HT-29 (cell line): ENCODE results near the gene LMO3. TPM values are rescaled to one million over a fixed set of nuclear protein-coding genes. Genes with fewer than 3 reads are reported as not detected.

Experiments used
- DNase-seq: peaks from one replicate; pipeline ENCODE4 v3.0.0-alpha.2; 2015; ENCODE audit warnings: low spot score
- total RNA-seq: library from RNA; depleted of rRNA; stranded (reverse); fragments of >200 nt; shearing (Covaris generic); gene quantifications from 2 replicates; pipeline ENCODE4 v1.2.3, GENCODE V29; 2014; rRNA removed

Gene LMO3
- not detected in 2 replicates for total RNA-seq

DNA sequence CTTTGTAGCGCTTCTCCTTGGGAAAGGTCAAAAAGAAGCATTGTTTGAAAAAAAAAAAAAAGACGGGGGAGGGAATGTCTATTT, at the start of gene LMO3:
TSS of gene LMO3 (minus strand) at position 46 of the 84 bp plus-strand sequence. CDS start 5,302 bp downstream, outside the sequence.
- no peak for DNase-seq

DNA sequence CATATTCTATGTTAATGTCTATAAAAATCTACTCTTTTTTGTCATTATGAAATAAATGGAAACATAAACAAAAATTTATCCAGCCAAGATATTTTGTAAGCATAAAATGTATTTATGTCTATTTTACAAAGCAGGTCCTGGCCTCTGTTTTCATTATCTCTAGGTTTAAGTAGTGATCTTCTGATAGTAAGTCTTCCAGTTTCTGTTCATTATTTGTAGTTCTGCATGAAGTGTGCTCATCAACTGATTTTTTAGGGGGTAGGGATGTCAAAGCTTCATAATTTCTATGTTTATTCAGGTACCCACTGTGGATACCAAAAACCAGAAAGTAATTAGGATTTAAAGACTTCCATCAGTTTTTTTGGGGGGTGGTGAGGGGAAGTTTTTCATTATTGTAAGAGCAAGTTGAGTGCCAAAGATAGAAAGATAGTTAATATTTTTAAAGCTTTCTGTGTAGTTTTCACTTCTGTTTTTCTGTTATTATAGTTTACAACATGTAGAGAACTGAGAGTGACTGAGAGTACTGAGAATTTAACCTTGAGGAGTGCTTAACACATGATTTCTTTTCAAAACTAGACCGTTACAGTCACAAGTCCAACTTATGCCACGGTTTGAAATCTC, 30.6 kb upstream of the LMO3 start:
- DNase-seq = no peak

DNA sequence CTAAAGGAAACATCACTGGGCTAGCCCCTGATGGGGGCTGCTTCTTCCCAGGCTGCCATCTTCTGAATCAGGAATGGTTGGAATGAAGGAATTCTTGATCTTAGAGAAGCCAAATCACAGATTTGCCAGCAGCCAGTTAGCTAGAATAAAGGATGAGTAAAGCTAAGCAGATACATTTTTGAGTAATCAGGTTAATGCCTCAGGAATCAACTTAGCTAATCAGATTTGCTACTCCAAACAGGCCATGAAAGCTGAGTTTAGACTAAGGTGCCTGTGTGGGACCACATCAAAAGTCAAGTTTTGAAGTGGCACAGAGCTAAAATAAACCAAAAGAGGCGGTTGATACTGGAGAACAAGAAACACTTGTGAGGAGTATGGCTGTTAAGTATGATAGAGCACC, 28.8 kb upstream of the LMO3 start:
- DNase-seq = no peak

DNA sequence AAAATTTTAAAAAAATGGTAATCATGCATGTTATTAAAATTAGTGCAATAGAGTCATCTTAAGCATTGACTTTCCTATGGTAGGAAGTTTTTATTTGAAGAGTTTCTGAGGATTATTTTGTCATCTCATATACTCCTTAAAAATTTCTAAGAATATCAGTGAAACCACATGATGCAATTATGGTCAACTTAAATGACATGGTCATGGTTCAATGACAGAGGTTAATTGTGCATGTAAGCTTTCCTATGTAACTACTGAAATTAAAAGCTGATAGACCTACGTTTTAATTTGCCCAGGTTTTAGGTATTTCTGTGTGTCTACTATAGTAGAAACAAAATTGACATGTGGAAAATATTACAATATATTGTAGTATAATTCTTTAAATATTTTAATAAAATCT, 21.0 kb upstream of the LMO3 start:
- no peak for DNase-seq

DNA sequence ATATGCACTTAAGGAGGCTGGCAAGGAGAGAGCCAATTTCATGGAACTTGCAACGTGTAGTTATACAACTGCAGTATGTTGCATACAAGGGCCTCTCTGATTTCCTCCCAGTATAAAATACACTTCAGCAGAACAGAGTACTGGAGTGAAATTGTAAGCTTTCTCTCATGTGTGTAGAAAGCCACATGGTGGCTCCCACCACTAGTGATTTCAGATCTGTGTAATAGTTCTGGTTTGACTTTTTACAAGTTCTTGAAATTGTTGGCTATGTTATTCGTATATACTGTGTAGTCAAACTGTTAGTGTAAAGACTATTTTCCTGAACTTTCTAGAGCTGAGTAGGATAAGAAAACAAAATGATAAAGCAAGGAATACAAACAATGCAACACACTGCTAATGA, 16.4 kb upstream of the LMO3 start:
- DNase-seq = no peak

DNA sequence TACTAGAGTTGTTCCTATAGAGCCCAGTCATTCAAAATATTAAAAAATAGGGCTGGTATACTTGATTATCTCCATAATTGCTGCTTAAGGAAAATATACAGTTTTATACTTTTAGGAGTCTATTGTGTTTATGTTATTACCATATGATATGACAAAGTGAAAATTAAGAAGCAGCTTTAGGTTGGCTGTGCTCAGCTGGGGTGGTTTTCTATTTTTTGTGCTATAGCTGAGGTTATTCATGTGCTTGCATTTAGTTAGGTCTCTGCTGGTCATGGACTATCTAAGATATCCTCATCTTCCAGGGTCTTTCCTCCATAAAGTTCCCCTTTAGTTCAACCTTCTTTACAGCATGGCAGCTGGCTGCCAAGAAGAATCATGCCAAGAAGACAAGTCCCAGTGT, 13.6 kb upstream of the LMO3 start:
- DNase-seq = no peak

DNA sequence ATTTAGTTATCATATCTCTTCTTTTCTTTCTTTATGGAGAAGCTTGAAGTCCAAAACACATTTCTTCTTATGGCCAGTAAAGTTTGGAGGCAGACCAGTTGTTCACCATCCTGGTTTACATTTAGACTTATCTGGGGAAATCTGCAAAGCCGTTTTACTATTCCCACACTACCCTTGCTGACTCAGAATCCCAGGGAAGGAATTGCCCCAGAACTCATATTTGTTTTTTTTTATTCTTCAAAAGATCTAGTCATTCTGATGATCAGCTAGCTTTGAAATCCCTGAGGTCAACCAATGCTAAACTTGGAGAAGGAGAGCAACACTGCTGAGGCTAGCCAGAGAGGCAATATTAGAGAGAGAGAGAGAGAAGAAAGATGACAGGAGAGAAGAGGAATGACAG, 12.3 kb upstream of the LMO3 start:
- DNase-seq = no peak

DNA sequence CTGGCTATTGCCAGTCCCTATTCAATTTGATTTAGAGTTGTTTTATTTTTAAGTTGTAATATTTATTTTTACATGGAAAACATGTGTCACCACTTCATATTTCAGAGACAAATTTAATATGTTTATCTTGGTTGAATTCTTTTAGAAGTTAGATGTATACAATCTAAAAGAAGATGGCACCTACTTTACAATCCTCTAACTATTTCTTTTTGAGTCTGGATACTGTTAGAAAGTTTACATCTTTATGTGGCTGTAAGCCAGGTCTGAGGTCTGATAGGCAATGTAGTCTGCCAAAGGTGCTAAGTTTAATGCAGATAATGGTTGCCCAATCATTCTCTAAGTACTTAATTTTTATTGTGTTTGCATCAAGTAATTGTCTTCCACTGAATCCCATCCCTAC, 7.2 kb upstream of the LMO3 start:
- DNase-seq = no peak

DNA sequence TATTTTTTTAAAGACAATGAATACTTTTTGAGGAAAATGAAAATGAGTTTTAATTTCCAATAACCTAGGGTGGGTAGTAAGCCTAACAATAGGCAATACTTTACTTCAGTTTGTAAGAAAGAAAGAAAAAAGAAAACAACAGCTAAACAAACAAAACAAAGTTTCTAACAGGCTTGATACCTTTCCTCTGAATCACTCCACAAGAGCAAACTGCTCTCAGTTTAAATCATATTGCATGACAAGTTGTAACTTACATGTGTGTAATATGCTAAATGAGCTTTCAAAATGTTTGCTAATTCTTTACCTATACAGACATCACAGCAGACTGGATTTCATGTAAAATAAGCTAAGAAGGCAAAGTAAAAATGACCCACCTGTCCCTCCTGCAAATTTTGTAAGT, 6.7 kb upstream of the LMO3 start:
- no peak for DNase-seq

DNA sequence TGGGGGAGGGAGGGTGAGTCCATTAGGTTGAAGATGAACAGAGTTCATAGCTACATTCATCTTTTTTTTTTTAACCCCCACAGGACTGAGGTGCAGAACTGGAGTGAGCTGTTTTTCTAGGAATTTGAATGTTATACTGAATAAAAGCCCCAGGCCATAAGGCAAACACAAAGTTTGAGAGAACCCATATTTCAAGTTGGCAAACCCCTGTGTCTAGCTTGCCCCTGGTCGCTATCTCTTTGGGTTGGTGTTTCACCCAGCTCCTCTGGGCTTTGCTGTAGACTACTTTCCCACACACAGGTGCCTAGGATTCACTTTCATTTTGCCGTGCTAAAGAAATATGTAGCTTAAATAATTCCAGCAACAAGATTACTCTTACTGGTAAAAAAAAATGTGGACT, 5.2 kb upstream of the LMO3 start:
- DNase-seq = no peak

DNA sequence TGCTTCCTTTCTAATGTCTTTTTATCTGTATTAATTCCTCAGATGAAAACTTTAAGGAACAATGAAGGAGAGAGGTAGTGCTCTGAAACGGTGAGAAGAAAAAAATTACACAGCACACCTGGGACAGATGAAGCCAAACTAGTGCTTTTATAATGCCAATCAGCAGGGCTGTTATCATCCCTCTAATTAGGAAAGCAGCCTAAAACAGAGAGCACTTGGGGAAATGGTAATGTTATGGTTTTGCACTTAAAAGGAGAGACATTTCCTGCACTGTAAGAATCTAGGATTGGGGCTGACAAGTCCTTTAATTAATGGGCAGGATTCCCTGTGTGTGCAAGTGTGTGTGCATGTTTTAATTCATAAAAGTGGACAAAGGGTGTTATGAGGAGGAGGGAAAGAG, 4.8 kb upstream of the LMO3 start:
- no peak for DNase-seq

DNA sequence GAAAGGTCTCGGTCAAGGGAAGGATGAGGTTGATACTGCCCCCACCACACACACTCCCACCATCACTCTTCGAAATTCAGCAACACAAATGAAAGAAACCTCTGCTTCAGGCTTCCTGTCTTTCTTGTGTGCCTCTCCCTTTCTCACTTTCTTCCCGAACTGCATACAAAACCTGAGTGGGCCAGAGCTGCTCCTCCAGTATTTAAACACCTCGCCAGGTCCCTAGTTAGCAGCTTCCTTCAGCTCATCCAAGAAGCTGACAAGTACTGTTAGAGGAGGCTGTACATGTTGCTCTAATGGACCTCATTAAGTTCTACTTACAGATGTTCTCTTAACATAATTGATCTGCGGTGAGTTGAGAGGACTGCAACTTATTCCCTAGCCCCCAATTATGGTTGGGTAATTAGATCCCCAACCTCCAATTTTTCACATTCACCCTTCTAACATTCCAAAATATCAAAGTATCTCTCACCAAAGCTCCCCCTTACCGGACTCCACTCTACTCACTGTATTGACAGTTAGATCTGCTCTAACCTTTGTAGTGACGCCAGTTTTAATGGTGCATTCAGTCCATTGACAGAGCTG, 4.1 kb upstream of the LMO3 start:
- DNase-seq = no peak

DNA sequence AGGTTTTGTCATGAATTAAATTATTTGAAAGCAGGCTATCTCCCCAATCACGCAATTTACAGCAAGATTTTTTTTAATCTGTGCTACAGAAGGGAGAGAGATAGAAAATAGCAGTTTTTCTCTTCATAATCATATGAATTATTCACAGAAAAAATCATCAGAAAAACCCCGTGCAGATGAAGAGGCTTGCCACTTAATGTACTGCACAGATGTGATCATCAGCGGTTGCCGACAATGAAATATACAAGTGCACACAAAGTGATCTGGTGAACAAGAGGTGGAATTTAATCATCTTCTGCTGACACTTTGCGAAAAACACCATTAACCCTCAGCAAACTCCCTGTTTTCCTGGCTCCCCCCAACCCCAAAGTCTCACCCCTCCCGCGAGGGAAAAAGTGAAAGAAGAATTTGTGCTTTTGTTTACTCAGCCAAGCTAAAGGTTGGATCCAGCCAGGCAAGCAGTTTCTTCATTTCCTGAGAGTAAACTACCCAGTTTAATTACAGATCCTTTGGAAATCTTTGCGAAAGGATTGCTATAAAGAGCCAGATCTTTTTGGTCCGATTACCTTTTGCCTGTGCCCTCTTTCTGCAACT, 3.1 kb upstream of the LMO3 start:
- DNase-seq = no peak

DNA sequence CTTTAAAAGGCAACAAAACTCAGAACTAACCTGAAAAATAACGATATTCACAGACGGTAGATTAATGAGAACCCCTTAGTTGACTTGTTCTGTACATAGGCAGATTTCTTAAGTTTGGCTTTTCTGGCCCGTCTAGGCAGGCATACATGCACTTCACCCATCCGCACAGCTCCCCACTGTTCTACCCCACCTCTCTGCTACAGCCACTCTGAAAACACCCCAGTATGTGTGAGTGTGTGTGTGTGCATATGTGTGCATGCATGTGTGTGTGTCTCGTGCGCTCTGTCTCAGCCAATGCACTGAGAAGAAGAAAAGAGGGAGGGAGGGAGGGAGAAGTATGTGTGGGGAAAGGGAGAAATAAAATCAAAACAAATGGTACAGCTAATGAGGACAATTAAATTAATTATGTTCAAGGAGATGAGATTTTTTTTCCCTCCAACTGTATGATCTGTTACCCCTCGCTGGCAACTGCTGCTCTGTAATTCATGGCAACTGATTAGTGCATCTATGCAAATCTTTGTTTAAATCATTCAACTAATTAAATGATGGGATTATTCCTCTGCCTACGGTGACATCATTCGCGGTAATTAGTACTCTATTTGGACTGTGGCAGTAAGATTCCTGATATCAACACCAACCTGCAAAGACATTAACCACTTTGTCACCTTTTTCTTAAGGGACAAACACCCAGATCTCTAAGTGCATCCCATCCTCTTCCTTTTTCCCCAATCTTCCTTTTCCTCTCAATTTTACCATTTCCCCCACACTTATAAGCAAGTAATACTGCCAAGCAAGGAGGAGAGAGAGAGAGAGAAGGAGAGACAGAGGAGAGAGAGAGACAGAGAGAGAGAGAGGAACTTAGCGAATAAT, 2.2 kb upstream of the LMO3 start:
- no peak for DNase-seq

DNA sequence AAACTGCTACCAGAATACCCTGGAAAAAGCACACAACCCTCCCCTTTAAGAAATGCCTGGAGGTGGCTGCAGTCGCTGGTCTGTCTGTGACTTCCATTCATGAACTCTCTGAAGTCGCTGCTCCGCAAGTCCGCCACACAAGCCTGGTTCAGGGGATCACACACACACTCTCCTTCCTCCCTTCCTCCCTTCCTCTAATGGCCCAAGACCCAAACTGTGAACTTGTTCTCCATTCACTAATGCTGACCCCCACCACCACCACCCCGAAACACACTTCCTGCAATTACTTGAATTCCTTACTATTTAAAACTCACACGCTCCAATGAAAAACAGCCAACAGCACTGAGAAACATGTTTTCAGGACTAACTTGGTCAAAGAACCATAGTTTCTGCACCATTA, 1.0 kb upstream of the LMO3 start:
- no peak for DNase-seq

DNA sequence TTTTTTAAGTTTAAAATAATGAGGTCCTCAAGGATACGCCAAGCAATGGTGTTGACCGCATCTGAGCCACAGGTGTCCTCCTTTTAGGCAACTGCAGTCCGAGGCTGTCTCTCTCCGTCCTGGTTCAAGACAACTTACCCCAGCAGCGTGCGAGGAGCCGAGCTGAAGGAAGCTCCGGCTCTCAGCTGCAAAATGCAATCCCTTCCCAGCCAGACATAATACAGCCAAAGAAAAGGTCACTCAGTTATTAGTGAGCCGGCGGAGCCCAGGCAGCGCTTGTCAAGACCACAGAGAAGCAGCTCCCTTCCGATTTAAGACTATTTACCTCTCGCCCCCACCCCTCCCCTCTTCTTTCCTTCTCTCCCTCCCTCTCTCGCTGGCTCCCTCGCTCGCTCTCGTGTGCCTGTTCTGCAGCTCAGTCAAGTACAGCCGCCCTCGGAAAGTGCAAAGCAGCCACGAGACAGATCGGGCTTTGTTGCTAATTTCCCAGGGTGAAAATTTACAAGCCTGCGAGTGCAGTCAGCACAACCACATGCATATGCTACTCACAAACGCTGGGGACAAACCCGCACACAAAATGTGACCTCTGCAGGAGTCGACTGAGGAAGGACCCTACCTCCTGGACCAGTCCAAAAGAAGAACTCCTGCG, 363 bp upstream of the LMO3 start:
- DNase-seq = peak; percentile 15

DNA sequence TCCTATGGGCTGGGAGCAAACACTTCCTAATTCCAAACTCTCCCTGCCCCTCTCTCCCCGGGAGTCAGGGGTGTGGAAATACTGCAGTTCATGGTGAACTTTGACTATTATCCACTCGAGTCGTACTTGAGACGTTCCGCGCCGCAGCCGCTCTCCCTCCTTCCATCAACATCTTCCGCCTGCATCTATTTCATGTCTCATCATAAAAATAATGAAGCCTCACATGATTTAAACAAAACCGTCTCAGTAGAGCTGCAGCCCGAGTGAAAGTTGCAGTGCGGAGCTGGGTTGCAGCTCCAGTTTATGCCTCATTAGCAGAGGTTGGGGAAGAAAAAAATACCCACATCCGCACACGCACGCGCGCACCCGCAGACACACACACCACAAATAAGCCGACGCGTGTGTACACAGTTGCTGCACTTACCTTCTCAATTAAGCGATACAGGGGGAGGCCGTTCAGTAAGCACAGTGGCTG, 283 bp downstream of the LMO3 start:
- DNase-seq = no peak

DNA sequence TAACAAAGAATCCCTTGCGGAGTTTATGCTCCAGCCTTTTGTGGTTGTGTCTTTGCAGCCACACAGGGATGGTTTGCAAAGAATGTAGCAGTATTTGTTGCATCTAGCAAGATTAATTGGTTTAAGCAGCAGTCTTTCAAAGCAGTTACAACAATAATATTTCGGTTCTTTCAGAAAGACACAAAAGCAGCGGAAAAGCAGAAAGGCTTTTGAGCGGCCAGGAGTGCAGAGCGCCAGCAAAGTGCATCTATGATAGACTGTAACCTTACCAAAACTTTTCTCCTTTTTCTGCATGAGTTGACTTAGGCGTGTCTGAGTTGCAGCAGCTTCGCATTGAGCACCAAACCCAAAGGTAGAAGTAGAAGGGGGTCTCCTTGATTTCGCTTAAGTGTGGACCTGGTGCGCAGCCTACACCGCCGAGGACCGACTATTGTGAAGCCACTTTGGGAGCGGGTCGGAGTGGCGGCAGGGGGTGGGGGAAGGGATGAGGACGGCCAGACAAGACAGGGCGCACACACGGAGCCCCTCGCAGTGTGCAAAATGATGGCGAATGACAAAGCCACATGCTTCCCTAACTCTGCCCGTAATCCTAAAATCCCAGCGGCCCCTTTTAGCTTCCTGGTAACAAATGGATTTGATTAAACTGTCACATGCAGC, 1.2 kb downstream of the LMO3 start:
- DNase-seq = no peak

DNA sequence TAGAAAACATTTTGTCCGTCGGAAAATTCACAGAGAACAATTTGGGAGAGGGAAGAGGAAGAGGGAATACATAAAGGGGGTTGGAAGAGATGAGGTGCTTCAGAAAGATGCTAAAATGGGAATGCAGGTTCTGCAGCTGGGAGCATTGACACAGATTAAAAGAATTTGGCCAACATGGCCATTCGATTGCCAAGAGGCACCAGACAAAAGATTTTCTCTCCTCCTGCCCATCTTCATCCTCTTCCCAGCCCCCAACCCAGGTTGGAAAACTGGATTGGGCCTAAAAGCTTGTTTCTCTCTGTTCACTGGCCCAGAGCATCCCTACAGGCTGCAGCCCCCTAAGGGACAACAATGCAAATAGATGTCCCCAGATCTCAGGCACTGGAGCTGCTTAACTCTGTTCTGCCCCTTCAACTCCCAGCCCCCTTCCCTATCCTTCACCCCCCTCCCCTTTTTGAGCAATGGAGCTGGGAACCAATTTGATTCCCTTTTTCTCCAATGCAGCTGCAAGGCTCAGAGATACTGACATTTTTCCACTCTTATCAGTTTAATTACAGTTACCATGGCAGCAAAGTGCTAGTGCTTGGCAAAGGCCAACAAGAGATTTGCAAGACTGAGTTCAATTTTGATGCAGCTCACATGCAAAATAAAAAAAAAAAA, 1.9 kb downstream of the LMO3 start:
- DNase-seq = no peak

DNA sequence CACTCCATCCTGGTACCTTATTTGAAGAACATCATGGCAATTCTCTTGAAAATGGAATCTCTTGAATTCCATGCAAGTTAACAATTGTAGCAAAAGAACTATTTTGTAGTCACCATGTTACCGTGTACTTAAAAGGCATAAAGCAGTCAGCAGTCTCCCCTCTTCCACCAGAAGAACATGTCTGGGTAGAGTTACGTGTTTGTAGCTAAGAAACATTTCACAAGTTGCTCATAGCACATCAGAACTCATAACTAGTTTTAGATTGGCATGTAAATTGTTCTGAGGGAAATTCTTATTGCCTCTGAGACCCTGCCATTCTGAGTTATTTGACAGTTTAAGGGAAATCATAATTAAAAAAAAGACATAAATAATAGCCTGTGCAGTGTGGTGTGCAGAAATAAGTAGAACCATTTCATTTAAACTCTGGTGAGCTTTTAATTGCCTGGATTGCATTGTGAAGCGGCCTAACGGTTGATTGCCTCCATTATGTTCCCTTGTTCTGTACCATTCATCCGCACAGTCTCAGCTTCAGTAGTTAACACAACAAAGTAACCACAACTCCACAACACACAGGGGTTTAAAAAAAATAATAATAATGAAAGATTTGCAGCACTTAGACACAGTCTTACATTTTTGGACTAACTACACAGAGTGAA, 2.6 kb downstream of the LMO3 start:
- no peak for DNase-seq

DNA sequence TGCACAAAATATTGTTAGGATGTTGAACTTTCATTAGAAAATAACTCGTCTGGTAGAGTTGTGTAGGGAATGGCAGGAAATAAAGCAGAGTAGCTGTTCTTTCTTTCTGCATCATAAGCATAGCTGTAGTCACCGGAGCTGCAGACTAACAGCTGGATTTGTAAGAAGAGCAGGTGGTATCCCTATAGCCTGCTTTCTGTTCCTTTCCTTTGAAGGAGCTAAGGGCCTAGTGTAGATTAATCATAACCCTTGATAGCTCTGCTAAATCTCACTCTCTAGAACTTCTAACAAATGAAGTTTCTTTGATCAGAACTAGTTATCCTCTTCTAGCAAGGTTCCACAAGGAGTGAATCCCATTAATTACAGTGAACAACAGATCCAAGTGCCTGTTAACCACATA, 3.5 kb downstream of the LMO3 start:
- no peak for DNase-seq
